Transverse colon (tissue), 4 donors: ENCODE results near the gene C1orf50.

Experiments used
- CTCF ChIP-seq, 5 experiments: fragments of 200-600 bp in 3 of 5; fragments of 450-650 bp in 2 of 5; sonication (generic) in 3 of 5; IDR thresholded peaks; 1 replicate in 2 of 5; 2 replicates in 3 of 5; pipeline ENCODE4 v1.5.1; 2016 to 2017; ENCODE audit warnings: antibody characterized with exemption in 5 of 5, inconsistent platforms in 3 of 5, mild to moderate bottlenecking in 2 of 5, moderate library complexity in 1 of 5
- POLR2AphosphoS5 ChIP-seq, 3 donors: sonication (generic); formaldehyde crosslinking; IDR thresholded peaks; one replicate each; pipeline ENCODE4 v1.6.1; 2016; ENCODE audit warnings: antibody characterized with exemption in 3 of 3

DNA sequence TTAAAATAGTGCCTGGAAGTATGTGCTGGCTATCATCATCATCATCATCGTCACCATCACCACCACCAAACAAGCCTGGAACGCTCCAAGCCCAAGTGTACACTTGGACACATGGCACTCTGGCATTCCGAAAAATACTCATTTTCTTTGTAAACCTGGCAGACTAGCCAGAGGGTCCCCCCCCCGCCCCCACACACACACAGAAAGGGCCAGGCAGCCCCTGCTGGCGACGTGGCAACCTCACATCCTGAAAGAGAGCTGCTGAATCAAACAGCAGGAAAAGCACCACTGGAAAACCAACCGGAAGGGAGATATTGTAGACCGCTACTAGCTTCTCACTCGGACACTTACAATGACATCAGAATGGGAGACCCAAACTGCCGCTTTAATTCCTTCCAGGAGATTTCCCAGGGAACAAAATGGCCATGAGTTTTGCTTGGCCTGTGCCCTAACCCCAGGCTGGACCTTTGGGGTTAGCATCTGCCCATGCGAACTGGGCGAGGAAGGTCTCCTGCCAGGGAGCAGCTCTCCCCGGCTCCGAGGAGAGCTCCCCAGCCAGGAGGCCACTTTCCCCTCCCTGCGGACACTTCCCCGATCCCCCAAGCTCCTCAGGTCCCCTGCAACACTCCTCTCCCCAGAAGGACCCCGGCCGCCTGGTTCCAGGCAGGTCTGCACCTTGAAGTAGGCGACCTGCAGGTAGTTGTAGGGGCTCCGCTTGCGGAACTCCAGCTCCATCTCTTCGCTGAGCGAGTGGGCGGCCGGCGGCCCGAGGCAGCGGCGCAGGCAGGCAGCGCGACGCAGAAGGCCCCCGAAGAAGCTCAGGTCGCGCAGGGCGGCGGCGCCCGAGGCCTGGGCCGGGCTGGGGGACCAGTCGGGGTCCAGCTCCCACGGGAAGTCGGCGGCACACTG, 963 bp upstream of the C1orf50 start:
- TF ChIP-seq CTCF (IDR thresholded peaks at IDR 0.05): peak in 4 of 5 experiments; percentile 20 to 46 (median 40)
- TF ChIP-seq POLR2AphosphoS5 (IDR thresholded peaks at IDR 0.05): no peak
